Spleen (tissue), 11 donors: ENCODE measurements around the gene GAL3ST2. TPM values are rescaled to one million over a fixed set of nuclear protein-coding genes. Genes with fewer than 3 reads are reported as not detected.
"Not testable (repeated sequence)": the region's sequence is repeated elsewhere in the genome, so short reads cannot be mapped to it uniquely, and the experiment has no call there.

ENCODE experiments used
- DNase-seq: peaks from one replicate; pipeline ENCODE4 v3.0.0-alpha.2; 2020
- H3K27ac ChIP-seq, 8 donors: fragments of 200-600 bp; sonication (generic) in 7 of 8; 1 replicate in 4 of 8; 2 replicates in 4 of 8; pipeline versions ENCODE4 v1.5.0 to v1.8.0; 2016 to 2021; ENCODE audit warnings: inconsistent platforms in 4 of 8, mild to moderate bottlenecking in 4 of 8, moderate library complexity in 1 of 8
- H3K27me3 ChIP-seq, 7 donors: fragments of 200-600 bp; sonication (generic) in 6 of 7; replicated peaks in 1 of 7; 1 replicate in 4 of 7; 2 replicates in 3 of 7; pipeline versions ENCODE4 v1.5.0 to v1.8.0; 2016 to 2021; ENCODE audit warnings: inconsistent platforms in 3 of 7, mild to moderate bottlenecking in 1 of 7
- H3K36me3 ChIP-seq, 6 donors: fragments of 200-600 bp; sonication (generic) in 5 of 6; 1 replicate in 4 of 6; 2 replicates in 2 of 6; pipeline versions ENCODE4 v1.5.0 to v1.8.0; 2016 to 2021; ENCODE audit warnings: inconsistent platforms in 2 of 6
- H3K4me1 ChIP-seq, 6 donors: fragments of 200-600 bp; sonication (generic) in 5 of 6; 1 replicate in 3 of 6; 2 replicates in 3 of 6; pipeline versions ENCODE4 v1.5.0 to v1.8.0; 2016 to 2021; ENCODE audit warnings: inconsistent platforms in 3 of 6
- H3K4me3 ChIP-seq, 8 donors: fragments of 200-600 bp; sonication (generic) in 7 of 8; 1 replicate in 4 of 8; 2 replicates in 4 of 8; pipeline versions ENCODE4 v1.5.0 to v1.8.0; 2016 to 2021; ENCODE audit warnings: inconsistent platforms in 4 of 8, mild to moderate bottlenecking in 4 of 8, moderate library complexity in 2 of 8
- H3K9me3 ChIP-seq, 8 donors: fragments of 200-600 bp; sonication (generic) in 7 of 8; 1 replicate in 4 of 8; 2 replicates in 4 of 8; pipeline versions ENCODE4 v1.5.0 to v1.8.0; 2016 to 2021; ENCODE audit warnings: inconsistent platforms in 4 of 8
- CTCF ChIP-seq, 11 experiments: fragments of 200-600 bp in 7 of 11; fragments of 450-650 bp in 4 of 11; sonication (generic) in 4 of 11; IDR thresholded peaks in 8 of 11; conservative IDR thresholded peaks in 3 of 11; 1 replicate in 7 of 11; 2 replicates in 4 of 11; pipeline versions ENCODE4 v1.4.0 to v1.8.0; 2016 to 2021; ENCODE audit warnings: antibody characterized with exemption in 11 of 11, inconsistent platforms in 4 of 11, mild to moderate bottlenecking in 1 of 11
- POLR2A ChIP-seq, 3 donors: fragments of 450-650 bp; IDR thresholded peaks; one replicate each; pipeline ENCODE4 v1.5.1; 2017; ENCODE audit warnings: antibody characterized with exemption in 3 of 3, mild to moderate bottlenecking in 1 of 3
- POLR2AphosphoS5 ChIP-seq, 3 donors: sonication (generic); formaldehyde crosslinking; IDR thresholded peaks; one replicate each; pipeline ENCODE4 v1.5.1; 2017; ENCODE audit warnings: antibody characterized with exemption in 3 of 3
- WGBS, 5 donors: extraction: QIAGEN DNeasy Blood & Tissue Kit in 3 of 5; methylation state at CpG; one replicate each; pipeline versions ENCODE4 v1.1.5 to v1.1.7; 2013 to 2018; 5-methylcytosine and 5-hydroxymethylcytosine counted together
- intact Hi-C: fragments of 100-400 bp; cut with DNase I; formaldehyde crosslinking; loops from one replicate; pipeline ENCODE4 v1.15.0; 2023; ENCODE audit warnings: low total_unique reads
- polyA plus RNA-seq, 3 donors: library from polyadenylated mRNA; stranded (reverse); fragments of 200-250 nt; gene quantifications; one replicate each; pipeline ENCODE4 v1.2.1, GENCODE V29; 2013
- total RNA-seq, 7 donors: library from RNA; depleted of rRNA in 3 of 7; stranded (reverse); fragments of >200 nt in 3 of 7; fragmentation: NEBNext Ultra II Directional in 4 of 7; extraction: Animal tissue kit (Norgen Biotek cat#: 25700) in 4 of 7; gene quantifications; one replicate each; pipeline versions ENCODE4 v1.1.0 to v1.2.1, GENCODE V29; 2016 to 2021
- donor health status: healthy with polysubstance abuse.
- donor health status: DM: no; HTN: no; CAD: no; lungs with moderate emphysema.
- donor health status: DM: no; HTN: no; CAD: no.
- donor health status: Bipolar disorder and iron deficiency.
- donor health status: healthy.
- donor health status: DM: no; HTN: no; CAD: no.
- donor health status: DM: yes; HTN: yes; CAD: no.

GAL3ST2 gene
- total and polyA plus RNA-seq, 10 donors: 0.25 to 0.85 TPM; not detected in 8

- intact Hi-C loops: no loop called here
- Histone ChIP-seq H3K9me3 (no peaks in the 10 kb centered on the region), H3K27ac (no peak overlapping the region), H3K4me3 (no peak overlapping the region), H3K27me3 (peaks cover 0 to 82% (median 7%) of the 10 kb centered on the region in 7 donors), H3K36me3 (no peaks in the 10 kb centered on the region), H3K4me1 (peaks cover 0 to 31% (median 15%) of the 10 kb centered on the region in 6 donors)
- 84 to 89% (median 86%) methylated on average over 28 to 48 of the region's 48 CpGs for WGBS, 5 donors
- TF ChIP-seq POLR2AphosphoS5 (IDR thresholded peaks at IDR 0.05): no peak
- no peak for TF ChIP-seq POLR2A (IDR thresholded peaks at IDR 0.05)
- no peak for TF ChIP-seq CTCF (IDR thresholded peaks at IDR 0.05 in 8 of 11, conservative IDR thresholded peaks at IDR 0.05 in 3 of 11)
- peak; percentile 41 for DNase-seq
Measured at GRCh38 chr2:241815477-241816430, 39.1 kb downstream of the GAL3ST2 start.

- intact Hi-C loops: no loop called here
- 69 to 83% (median 80%) methylated on average over 11 to 33 of the region's 33 CpGs for WGBS, 5 donors
Measured at GRCh38 chr2:241816431-241817121, 40.0 kb downstream of the GAL3ST2 start.

GRCh38 chr2:241817126-241817820, 40.7 kb downstream of the GAL3ST2 start:
- Histone ChIP-seq H3K9me3 (no peaks in the 10 kb centered on the region), H3K4me1 (peaks cover 0 to 40% (median 24%) of the 10 kb centered on the region in 6 donors), H3K4me3 (peak overlapping the region in 1 of 8 donors; percentile 21), H3K36me3 (no peaks in the 10 kb centered on the region), H3K27ac (no peak overlapping the region), H3K27me3 (peaks cover 0 to 82% (median 7%) of the 10 kb centered on the region in 7 donors)
- no peak for DNase-seq
- TF ChIP-seq POLR2A (IDR thresholded peaks at IDR 0.05): no peak
- no peak for TF ChIP-seq POLR2AphosphoS5 (IDR thresholded peaks at IDR 0.05)
- no peak for TF ChIP-seq CTCF (IDR thresholded peaks at IDR 0.05 in 8 of 11, conservative IDR thresholded peaks at IDR 0.05 in 3 of 11)
- intact Hi-C loops: no loop called here
- 12 to 21% (median 19%) methylated on average over 11 to 16 of the region's 16 CpGs for WGBS, 5 donors

More at GRCh38 chr2:241816431-241817121, 40.0 kb downstream of the GAL3ST2 start:
- DNase-seq: no peak
- peaks cover 0 to 82% (median 7%) of the 10 kb centered on the region in 7 donors for H3K27me3 ChIP-seq
- TF ChIP-seq CTCF (IDR thresholded peaks at IDR 0.05 in 8 of 11, conservative IDR thresholded peaks at IDR 0.05 in 3 of 11) (no peak), POLR2AphosphoS5 (IDR thresholded peaks at IDR 0.05) (no peak), POLR2A (IDR thresholded peaks at IDR 0.05) (no peak)
- H3K4me1 ChIP-seq: peaks cover 0 to 34% (median 21%) of the 10 kb centered on the region in 6 donors
- no peak overlapping the region for H3K4me3 ChIP-seq
- no peak overlapping the region for H3K27ac ChIP-seq
- H3K36me3 ChIP-seq: no peaks in the 10 kb centered on the region
- H3K9me3 ChIP-seq: no peaks in the 10 kb centered on the region

GRCh38 chr2:241817821-241818215, 41.2 kb downstream of the GAL3ST2 start:
- DNase-seq, H3K4me3 ChIP-seq, H3K27ac ChIP-seq, intact Hi-C loops, H3K9me3 ChIP-seq, H3K36me3 ChIP-seq: not testable (repeated sequence)
- Histone ChIP-seq H3K4me1 (peaks cover 0 to 42% (median 24%) of the 10 kb centered on the region in 6 donors), H3K27me3 (peaks cover 0 to 79% (median 7%) of the 10 kb centered on the region in 7 donors)
- WGBS, 5 donors: 67 to 76% (median 72%) methylated on average over 9 to 10 of the region's 10 CpGs
